ENCODE measurements around the gene PLEKHB2.
"Not testable (repeated sequence)": the region's sequence is repeated elsewhere in the genome, so short reads cannot be mapped to it uniquely, and the experiment has no call there.

The PLEKHB2 gene

DNA sequence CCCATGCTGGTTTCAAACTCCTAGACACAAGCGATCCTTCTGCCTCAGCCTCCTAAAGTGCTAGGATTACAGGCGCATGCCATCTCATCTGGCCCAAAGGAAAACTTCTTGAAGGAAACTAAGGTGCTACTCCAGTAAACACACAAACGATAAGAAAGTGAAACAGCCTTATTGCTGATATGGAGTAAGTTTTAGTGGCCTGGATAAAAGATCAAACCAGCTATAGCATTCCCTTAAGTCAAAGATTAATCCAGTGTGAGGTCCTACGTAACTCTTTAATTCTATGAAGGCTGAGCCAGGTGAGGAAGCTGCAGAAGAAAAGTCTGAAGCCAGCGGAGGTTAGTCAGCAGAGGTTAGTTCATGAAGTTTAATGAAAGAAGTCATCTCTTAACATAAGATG, 63.4 kb downstream of the PLEKHB2 start:
- Histone ChIP-seq H3K27me3 (ENCODE audit: control insufficient read depth in 3 of 3, insufficient read depth in 3 of 3, low read depth in 1 of 3, low read length in 3 of 3) (no peaks in the 10 kb centered on the region), H3K79me1 (ENCODE audit: low read depth, low read length) (no peaks in the 10 kb centered on the region), H3K4ac (ENCODE audit: low read length) (no peak overlapping the region), H3K4me1 (ENCODE audit: control insufficient read depth in 2 of 2, insufficient read depth in 1 of 2, low read depth in 1 of 2, low read length in 2 of 2) (no peaks in the 10 kb centered on the region), H2BK5ac (ENCODE audit: low read length) (no peak overlapping the region), H3K27ac (replicated peaks; ENCODE audit: low read length) (no peak overlapping the region), H3K4me2 (ENCODE audit: insufficient read depth, low read length, poor library complexity, severe bottlenecking) (no peak overlapping the region), H3K4me3 (ENCODE audit: low read length in 2 of 2) (no peak overlapping the region), H3K23ac (ENCODE audit: low read depth, low read length, poor library complexity) (no peak overlapping the region), H3K9ac (ENCODE audit: low read depth, low read length, poor library complexity) (no peak overlapping the region), H2AFZ (ENCODE audit: low read length) (no peak overlapping the region), H3K9me3 (replicated peaks in 1 of 2; ENCODE audit: control insufficient read depth in 2 of 2, insufficient read depth in 1 of 2, low read depth in 1 of 2, low read length in 2 of 2) (no peaks in the 10 kb centered on the region), H4K8ac (ENCODE audit: low read depth, low read length) (no peak overlapping the region), H2BK12ac (ENCODE audit: low read length) (no peak overlapping the region), H2BK15ac (ENCODE audit: low read length) (no peak overlapping the region), H2BK120ac (ENCODE audit: low read depth, low read length) (no peak overlapping the region), H3K18ac (ENCODE audit: low read length) (no peak overlapping the region), H4K91ac (ENCODE audit: low read depth, low read length, poor library complexity) (no peak overlapping the region), H2AK5ac (ENCODE audit: low read depth, low read length) (no peak overlapping the region), H3K36me3 (replicated peaks in 1 of 2; ENCODE audit: control insufficient read depth in 2 of 2, insufficient read depth in 2 of 2, low read length in 2 of 2) (no peaks in the 10 kb centered on the region), H3K14ac (ENCODE audit: low read length) (no peak overlapping the region)
- no peak for DNase-seq (ENCODE audit: low spot score)
- no CpG with 5 or more reads among the region's 5 CpGs for WGBS, 2 donors (ENCODE audit: extremely low coverage in 2 of 2, insufficient read length in 2 of 2, insufficient replicate concordance in 1 of 2)

GRCh38 chr2:131178050-131178449, 72.9 kb downstream of the PLEKHB2 start:
- not testable (repeated sequence) for H3K18ac ChIP-seq (ENCODE audit: low read length); H3K79me1 ChIP-seq (ENCODE audit: low read depth, low read length); H3K23ac ChIP-seq (ENCODE audit: low read depth, low read length, poor library complexity); H2BK12ac ChIP-seq (ENCODE audit: low read length); DNase-seq (ENCODE audit: low spot score); H3K4me2 ChIP-seq (ENCODE audit: insufficient read depth, low read length, poor library complexity, severe bottlenecking); H4K8ac ChIP-seq (ENCODE audit: low read depth, low read length); H2AFZ ChIP-seq (ENCODE audit: low read length); H4K91ac ChIP-seq (ENCODE audit: low read depth, low read length, poor library complexity); H2BK120ac ChIP-seq (ENCODE audit: low read depth, low read length); H3K4me1 ChIP-seq (ENCODE audit: control insufficient read depth in 2 of 2, insufficient read depth in 1 of 2, low read depth in 1 of 2, low read length in 2 of 2); H3K36me3 ChIP-seq (replicated peaks in 1 of 2; ENCODE audit: control insufficient read depth in 2 of 2, insufficient read depth in 2 of 2, low read length in 2 of 2); H3K27ac ChIP-seq (replicated peaks; ENCODE audit: low read length); H3K4ac ChIP-seq (ENCODE audit: low read length); H2BK5ac ChIP-seq (ENCODE audit: low read length); H3K9me3 ChIP-seq (replicated peaks in 1 of 2; ENCODE audit: control insufficient read depth in 2 of 2, insufficient read depth in 1 of 2, low read depth in 1 of 2, low read length in 2 of 2); H2BK15ac ChIP-seq (ENCODE audit: low read length); H3K14ac ChIP-seq (ENCODE audit: low read length); H3K4me3 ChIP-seq (ENCODE audit: low read length in 2 of 2); H3K27me3 ChIP-seq (ENCODE audit: control insufficient read depth in 3 of 3, insufficient read depth in 3 of 3, low read depth in 1 of 3, low read length in 3 of 3); H3K9ac ChIP-seq (ENCODE audit: low read depth, low read length, poor library complexity); H2AK5ac ChIP-seq (ENCODE audit: low read depth, low read length)
- WGBS, 2 donors (ENCODE audit: extremely low coverage in 2 of 2, insufficient read length in 2 of 2, insufficient replicate concordance in 1 of 2), result no CpG with 5 or more reads among the region's 10 CpGs

- H3K4me2 ChIP-seq (ENCODE audit: insufficient read depth, low read length, poor library complexity, severe bottlenecking); H3K4ac ChIP-seq (ENCODE audit: low read length); H3K79me1 ChIP-seq (ENCODE audit: low read depth, low read length); H2BK120ac ChIP-seq (ENCODE audit: low read depth, low read length); H2AK5ac ChIP-seq (ENCODE audit: low read depth, low read length); H3K9me3 ChIP-seq (replicated peaks in 1 of 2; ENCODE audit: control insufficient read depth in 2 of 2, insufficient read depth in 1 of 2, low read depth in 1 of 2, low read length in 2 of 2); DNase-seq (ENCODE audit: low spot score); H3K9ac ChIP-seq (ENCODE audit: low read depth, low read length, poor library complexity); H2BK12ac ChIP-seq (ENCODE audit: low read length); H2AFZ ChIP-seq (ENCODE audit: low read length); H2BK5ac ChIP-seq (ENCODE audit: low read length); H3K23ac ChIP-seq (ENCODE audit: low read depth, low read length, poor library complexity); H2BK15ac ChIP-seq (ENCODE audit: low read length); H4K91ac ChIP-seq (ENCODE audit: low read depth, low read length, poor library complexity); H3K4me1 ChIP-seq (ENCODE audit: control insufficient read depth in 2 of 2, insufficient read depth in 1 of 2, low read depth in 1 of 2, low read length in 2 of 2); H3K27me3 ChIP-seq (ENCODE audit: control insufficient read depth in 3 of 3, insufficient read depth in 3 of 3, low read depth in 1 of 3, low read length in 3 of 3); H3K4me3 ChIP-seq (ENCODE audit: low read length in 2 of 2); H3K18ac ChIP-seq (ENCODE audit: low read length); H3K14ac ChIP-seq (ENCODE audit: low read length); H3K27ac ChIP-seq (replicated peaks; ENCODE audit: low read length); H4K8ac ChIP-seq (ENCODE audit: low read depth, low read length); H3K36me3 ChIP-seq (replicated peaks in 1 of 2; ENCODE audit: control insufficient read depth in 2 of 2, insufficient read depth in 2 of 2, low read length in 2 of 2): not testable (repeated sequence)
- WGBS, 2 donors (ENCODE audit: extremely low coverage in 2 of 2, insufficient read length in 2 of 2, insufficient replicate concordance in 1 of 2), result no CpG with 5 or more reads among the region's 15 CpGs
Measured at GRCh38 chr2:131178721-131179418, 73.7 kb downstream of the PLEKHB2 start.

- not testable (repeated sequence) for H4K91ac ChIP-seq (ENCODE audit: low read depth, low read length, poor library complexity); H3K14ac ChIP-seq (ENCODE audit: low read length); H3K4me1 ChIP-seq (ENCODE audit: control insufficient read depth in 2 of 2, insufficient read depth in 1 of 2, low read depth in 1 of 2, low read length in 2 of 2); DNase-seq (ENCODE audit: low spot score); H3K9ac ChIP-seq (ENCODE audit: low read depth, low read length, poor library complexity); H2BK12ac ChIP-seq (ENCODE audit: low read length); H2AFZ ChIP-seq (ENCODE audit: low read length); H3K27ac ChIP-seq (replicated peaks; ENCODE audit: low read length); H3K4me3 ChIP-seq (ENCODE audit: low read length in 2 of 2); H2BK120ac ChIP-seq (ENCODE audit: low read depth, low read length); H3K27me3 ChIP-seq (ENCODE audit: control insufficient read depth in 3 of 3, insufficient read depth in 3 of 3, low read depth in 1 of 3, low read length in 3 of 3); H3K23ac ChIP-seq (ENCODE audit: low read depth, low read length, poor library complexity); H3K79me1 ChIP-seq (ENCODE audit: low read depth, low read length); H2BK15ac ChIP-seq (ENCODE audit: low read length); H3K36me3 ChIP-seq (replicated peaks in 1 of 2; ENCODE audit: control insufficient read depth in 2 of 2, insufficient read depth in 2 of 2, low read length in 2 of 2); H3K9me3 ChIP-seq (replicated peaks in 1 of 2; ENCODE audit: control insufficient read depth in 2 of 2, insufficient read depth in 1 of 2, low read depth in 1 of 2, low read length in 2 of 2); H2BK5ac ChIP-seq (ENCODE audit: low read length); H2AK5ac ChIP-seq (ENCODE audit: low read depth, low read length); H4K8ac ChIP-seq (ENCODE audit: low read depth, low read length); H3K4me2 ChIP-seq (ENCODE audit: insufficient read depth, low read length, poor library complexity, severe bottlenecking); H3K4ac ChIP-seq (ENCODE audit: low read length); H3K18ac ChIP-seq (ENCODE audit: low read length)
- no CpG with 5 or more reads among the region's 4 CpGs for WGBS, 2 donors (ENCODE audit: extremely low coverage in 2 of 2, insufficient read length in 2 of 2, insufficient replicate concordance in 1 of 2)
Measured at GRCh38 chr2:131181451-131181850, 76.3 kb downstream of the PLEKHB2 start.
